ENCODE data around the gene SYNE1. TPM values are rescaled to one million over a fixed set of nuclear protein-coding genes. Genes with fewer than 3 reads are reported as not detected.

Gene SYNE1
- total and polyA plus RNA-seq, 2 of the 8 experiments (the other 6 are each of a cell fraction or from before 2014, with no cell fraction given) = 2.8 to 5.5 TPM

GRCh38 chr6:152399399-152399798 lies 237.8 kb downstream of the SYNE1 start:
- Histone ChIP-seq H3K18ac (ENCODE audit: extremely low read depth, low read length) (no peak overlapping the region), H2BK12ac (ENCODE audit: low read depth, low read length) (no peak overlapping the region), H2AK5ac (ENCODE audit: low read depth, low read length) (no peak overlapping the region), H4K8ac (ENCODE audit: extremely low read depth, insufficient read depth, low read length) (no peak overlapping the region), H2AFZ (ENCODE audit: low read length) (no peak overlapping the region), H2BK5ac (ENCODE audit: low read depth, low read length) (no peak overlapping the region), H2BK20ac (ENCODE audit: low read length) (no peak overlapping the region), H3K4me3 (ENCODE audit: extremely low read depth in 1 of 4, insufficient read depth in 2 of 4, low read depth in 3 of 4, low read length in 4 of 4) (no peak overlapping the region), H3K9ac (replicated peaks in 1 of 4; ENCODE audit: extremely low read depth in 1 of 4, low read depth in 3 of 4, low read length in 3 of 4) (no peak overlapping the region), H3K56ac (replicated peaks; ENCODE audit: insufficient read length, low read depth, low read length) (no peak overlapping the region), H3K23me2 (ENCODE audit: low read depth, low read length) (no peaks in the 10 kb centered on the region), H4K5ac (ENCODE audit: insufficient read length, low read depth, low read length) (no peak overlapping the region), H3K36me3 (ENCODE audit: control insufficient read depth in 2 of 4, insufficient read depth in 4 of 4, low read length in 3 of 4) (no peaks in the 10 kb centered on the region), H4K91ac (replicated peaks; ENCODE audit: insufficient read length, low read length) (no peak overlapping the region), H3K23ac (ENCODE audit: insufficient read length) (no peak overlapping the region), H2BK120ac (replicated peaks; ENCODE audit: low read depth, low read length) (no peak overlapping the region), H3K27me3 (replicated peaks in 1 of 4; ENCODE audit: control insufficient read depth in 3 of 4, extremely low read depth in 1 of 4, insufficient read depth in 3 of 4, low read length in 3 of 4) (no peaks in the 10 kb centered on the region), H3K79me1 (ENCODE audit: low read depth, low read length) (no peaks in the 10 kb centered on the region), H3K14ac (ENCODE audit: insufficient read length) (no peak overlapping the region), H4K20me1 (replicated peaks in 1 of 2; ENCODE audit: control insufficient read depth in 1 of 2, insufficient read depth in 2 of 2, low read length in 2 of 2) (no peaks in the 10 kb centered on the region), H3K4me1 (replicated peaks in 1 of 4; ENCODE audit: control insufficient read depth in 3 of 4, insufficient read depth in 4 of 4, low read length in 3 of 4) (no peaks in the 10 kb centered on the region), H3K79me2 (ENCODE audit: control insufficient read depth in 1 of 2, insufficient read depth in 2 of 2, low read length in 2 of 2) (no peaks in the 10 kb centered on the region), H3K4me2 (ENCODE audit: insufficient read depth in 1 of 2, low read depth in 2 of 2, low read length in 2 of 2) (no peak overlapping the region), H3K4ac (replicated peaks; ENCODE audit: insufficient read length, low read depth, low read length) (no peak overlapping the region), H2BK15ac (ENCODE audit: low read length) (no peak overlapping the region), H3K27ac (ENCODE audit: low read depth, low read length) (no peak overlapping the region), H3K9me3 (ENCODE audit: insufficient read depth in 2 of 2, low read depth in 1 of 2, low read length in 1 of 2) (no peaks in the 10 kb centered on the region)
- WGBS, 2 experiments (ENCODE audit: extremely low coverage in 1 of 2, insufficient coverage in 1 of 2, insufficient read length in 1 of 2, insufficient replicate concordance in 2 of 2, low coverage in 1 of 2, low lambda C conversion rate in 2 of 2, missing lambda C conversion rate in 1 of 2) = 93% methylated on average over 5 of the region's 5 CpGs; no CpG with 5 or more reads in 1 of the 2 experiments
- ChIA-PET POLR2A (ENCODE audit: partially characterized antibody) (no interaction called here), CTCF (ENCODE audit: partially characterized antibody) (interaction anchor here (0.7 kb wide), 1 partner anchor 10 kb away, joined by 3 read pairs; no protein-coding TSS in a partner anchor)
- DNase-seq (ENCODE audit: low read depth in 1 of 2, low spot score in 2 of 2) (no peak), FAIRE-seq (no peak)
- TF ChIP-seq SRF (IDR thresholded peaks at IDR 0.05; ENCODE audit: low read depth, low read length) = no peak
- TF ChIP-seq CBX8 (IDR thresholded peaks at IDR 0.05; ENCODE audit: borderline replicate concordance, low read depth, low read length) = no peak
- TF ChIP-seq SP4 (IDR thresholded peaks at IDR 0.05; ENCODE audit: low read length) = no peak
- no peak for TF ChIP-seq CBX5 (IDR thresholded peaks at IDR 0.05; ENCODE audit: low read depth, low read length)
- no peak for TF ChIP-seq SAP30 (IDR thresholded peaks at IDR 0.05; ENCODE audit: insufficient read depth, insufficient replicate concordance, low read length)
- no peak for TF ChIP-seq SP2 (IDR thresholded peaks at IDR 0.05; ENCODE audit: low read length)
- no peak for TF ChIP-seq TBP (IDR thresholded peaks at IDR 0.05; ENCODE audit: low read depth, low read length)
- no peak for TF ChIP-seq TCF12 (IDR thresholded peaks at IDR 0.05; ENCODE audit: low read depth, low read length)
- no peak for TF ChIP-seq CREB1 (IDR thresholded peaks at IDR 0.05)
- TF ChIP-seq EP300 (IDR thresholded peaks at IDR 0.05; ENCODE audit: borderline replicate concordance in 1 of 2, low read depth in 2 of 2, low read length in 2 of 2) = no peak
- TF ChIP-seq GABPA (IDR thresholded peaks at IDR 0.05; ENCODE audit: borderline replicate concordance, insufficient read depth, low read length) = no peak
- no peak for TF ChIP-seq CTCF (IDR thresholded peaks at IDR 0.05; ENCODE audit: control extremely low read depth in 1 of 3, insufficient read depth in 1 of 3, low read depth in 1 of 3, low read length in 3 of 3)
- TF ChIP-seq SIX5 (IDR thresholded peaks at IDR 0.05; ENCODE audit: low read depth, low read length) = no peak

All from H1 (cell line).